SK-N-SH treated with all-trans-retinoic acid at 6 μM for 48 hours (cell line): ENCODE results near the gene FOXL1.

Experiments
- ATAC-seq: fragments of 200-7000 bp; cut with Tn5 transposase; 3 replicates; pipeline ENCODE4 v1.9.1; 2020; ENCODE audit warnings: mild to moderate bottlenecking, moderate library complexity
- ARNTL ChIP-seq: fragments of 450-650 bp; formaldehyde crosslinking; IDR thresholded peaks from 2 replicates; pipeline ENCODE4 v1.5.0; 2020; ENCODE audit warnings: low read depth, mild to moderate bottlenecking, moderate library complexity, borderline replicate concordance
- BACH2 ChIP-seq: fragments of 250-450 bp; sonication (Bioruptor Pico); IDR thresholded peaks from 2 replicates; pipeline ENCODE4 v1.9.0; 2021; ENCODE audit warnings: mild to moderate bottlenecking, borderline replicate concordance
- CSDC2 ChIP-seq: fragments of 250-450 bp; sonication (Bioruptor Pico); IDR thresholded peaks from 2 replicates; pipeline ENCODE4 v1.5.0; 2020; ENCODE audit warnings: mild to moderate bottlenecking, moderate library complexity
- ESRRG ChIP-seq: fragments of 250-450 bp; sonication (Bioruptor Pico); IDR thresholded peaks from 2 replicates; pipeline ENCODE4 v1.6.1; 2021; ENCODE audit warnings: mild to moderate bottlenecking
- GLIS3 ChIP-seq: fragments of 250-450 bp; sonication (Bioruptor Pico); IDR thresholded peaks from 2 replicates; pipeline ENCODE4 v1.5.0; 2020; ENCODE audit warnings: mild to moderate bottlenecking, moderate library complexity
- ISL1 ChIP-seq: fragments of 250-450 bp; sonication (Bioruptor Pico); IDR thresholded peaks from 2 replicates; pipeline ENCODE4 v2.1.2; 2022; ENCODE audit warnings: mild to moderate bottlenecking, moderate library complexity
- OSR1 ChIP-seq: fragments of 250-450 bp; sonication (Bioruptor Pico); IDR thresholded peaks from 2 replicates; pipeline ENCODE4 v1.8.0; 2022; ENCODE audit warnings: moderate library complexity, mild to moderate bottlenecking, inconsistent platforms
- PATZ1 ChIP-seq: fragments of 250-450 bp; sonication (Bioruptor Pico); IDR thresholded peaks from 2 replicates; pipeline ENCODE4 v1.8.0; 2020; ENCODE audit warnings: mild to moderate bottlenecking, moderate library complexity, borderline replicate concordance
- PPARA ChIP-seq: fragments of 250-450 bp; sonication (Bioruptor Pico); IDR thresholded peaks from 2 replicates; pipeline ENCODE4 v1.5.0; 2020; ENCODE audit warnings: mild to moderate bottlenecking, borderline replicate concordance
- RARB ChIP-seq: fragments of 250-450 bp; sonication (Bioruptor Pico); IDR thresholded peaks from 2 replicates; pipeline ENCODE4 v1.8.0; 2021; ENCODE audit warnings: mild to moderate bottlenecking, moderate library complexity
- SNAI2 ChIP-seq: fragments of 250-450 bp; sonication (Bioruptor Pico); IDR thresholded peaks from 2 replicates; pipeline ENCODE4 v1.5.0; 2020; ENCODE audit warnings: mild to moderate bottlenecking, moderate library complexity
- TCF4 ChIP-seq: fragments of 250-450 bp; sonication (Bioruptor Pico); IDR thresholded peaks from 2 replicates; pipeline ENCODE4 v1.8.0; 2021; ENCODE audit warnings: mild to moderate bottlenecking, moderate library complexity, borderline replicate concordance
- TOX ChIP-seq: fragments of 250-450 bp; sonication (Bioruptor Pico); IDR thresholded peaks from 2 replicates; pipeline ENCODE4 v1.8.0; 2021; ENCODE audit warnings: mild to moderate bottlenecking, moderate library complexity, borderline replicate concordance
- ZC3H10 ChIP-seq: fragments of 250-450 bp; sonication (Bioruptor Pico); IDR thresholded peaks from 2 replicates; pipeline ENCODE4 v1.5.1; 2021; ENCODE audit warnings: mild to moderate bottlenecking, moderate library complexity
- ZFP3 ChIP-seq: fragments of 250-450 bp; sonication (Bioruptor Pico); IDR thresholded peaks from 2 replicates; pipeline ENCODE4 v1.5.0; 2020; ENCODE audit warnings: mild to moderate bottlenecking, moderate library complexity
- ZFP30 ChIP-seq: fragments of 450-650 bp; formaldehyde crosslinking; IDR thresholded peaks from 2 replicates; pipeline ENCODE4 v1.5.0; 2022; ENCODE audit warnings: mild to moderate bottlenecking, moderate library complexity
- ZNF70 ChIP-seq: fragments of 450-650 bp; formaldehyde crosslinking; IDR thresholded peaks from 2 replicates; pipeline ENCODE4 v1.5.0; 2020; ENCODE audit warnings: mild to moderate bottlenecking, moderate library complexity
- ZNF8 ChIP-seq: fragments of 450-650 bp; formaldehyde crosslinking; IDR thresholded peaks from 2 replicates; pipeline ENCODE4 v1.5.0; 2020; ENCODE audit warnings: mild to moderate bottlenecking, moderate library complexity
- TF ChIP-seq, protein P1 (sequence below): fragments of 250-450 bp; sonication (Bioruptor Pico); IDR thresholded peaks from 2 replicates; pipeline ENCODE4 v1.5.1; 2021; ENCODE audit warnings: mild to moderate bottlenecking, moderate library complexity
- TF ChIP-seq, protein P2 (sequence below): fragments of 250-450 bp; sonication (Bioruptor Pico); IDR thresholded peaks from 2 replicates; pipeline ENCODE4 v1.8.0; 2021; ENCODE audit warnings: low read depth, mild to moderate bottlenecking, moderate library complexity, borderline replicate concordance
- TF ChIP-seq, protein P3 (sequence below): fragments of 250-450 bp; sonication (Bioruptor Pico); IDR thresholded peaks from 2 replicates; pipeline ENCODE4 v1.5.1; 2020; ENCODE audit warnings: low read depth, mild to moderate bottlenecking, moderate library complexity
- TF ChIP-seq, protein P4 (sequence below): fragments of 250-450 bp; sonication (Bioruptor Pico); IDR thresholded peaks from 2 replicates; pipeline ENCODE4 v1.5.0; 2020; ENCODE audit warnings: mild to moderate bottlenecking, moderate library complexity

The FOXL1 gene

GRCh38 chr16:86565644-86566511 lies 12.5 kb upstream of the FOXL1 start (continued):
- TF ChIP-seq PATZ1 (no peak), ZNF70 (CRISPR knock-in tag) (no peak)

GRCh38 chr16:86566601-86566965 lies 11.8 kb upstream of the FOXL1 start, which contains the start of gene FOXC2:
Gene FOXC2 (plus strand): TSS chr16:86566829. CDS start chr16:86567336, 507 bp downstream.
- TF ChIP-seq BACH2 (CRISPR knock-in tag) (no peak), RARB (no peak), GLIS3 (CRISPR knock-in tag) (no peak), SNAI2 (CRISPR knock-in tag) (no peak), ZNF70 (CRISPR knock-in tag) (no peak), ZFP30 (no peak), ISL1 (CRISPR knock-in tag) (no peak), ARNTL (CRISPR knock-in tag) (no peak), PPARA (CRISPR knock-in tag) (no peak), TCF4 (CRISPR knock-in tag) (no peak), PATZ1 (no peak), ZC3H10 (CRISPR knock-in tag) (no peak), ESRRG (no peak), ZFP3 (CRISPR knock-in tag) (no peak), ZNF8 (no peak), OSR1 (CRISPR knock-in tag) (no peak)
- TF ChIP-seq, protein P1, sequence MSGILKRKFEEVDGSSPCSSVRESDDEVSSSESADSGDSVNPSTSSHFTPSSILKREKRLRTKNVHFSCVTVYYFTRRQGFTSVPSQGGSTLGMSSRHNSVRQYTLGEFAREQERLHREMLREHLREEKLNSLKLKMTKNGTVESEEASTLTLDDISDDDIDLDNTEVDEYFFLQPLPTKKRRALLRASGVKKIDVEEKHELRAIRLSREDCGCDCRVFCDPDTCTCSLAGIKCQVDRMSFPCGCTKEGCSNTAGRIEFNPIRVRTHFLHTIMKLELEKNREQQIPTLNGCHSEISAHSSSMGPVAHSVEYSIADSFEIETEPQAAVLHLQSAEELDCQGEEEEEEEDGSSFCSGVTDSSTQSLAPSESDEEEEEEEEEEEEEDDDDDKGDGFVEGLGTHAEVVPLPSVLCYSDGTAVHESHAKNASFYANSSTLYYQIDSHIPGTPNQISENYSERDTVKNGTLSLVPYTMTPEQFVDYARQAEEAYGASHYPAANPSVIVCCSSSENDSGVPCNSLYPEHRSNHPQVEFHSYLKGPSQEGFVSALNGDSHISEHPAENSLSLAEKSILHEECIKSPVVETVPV (CRISPR knock-in tag): no peak
- TF ChIP-seq, protein P2, sequence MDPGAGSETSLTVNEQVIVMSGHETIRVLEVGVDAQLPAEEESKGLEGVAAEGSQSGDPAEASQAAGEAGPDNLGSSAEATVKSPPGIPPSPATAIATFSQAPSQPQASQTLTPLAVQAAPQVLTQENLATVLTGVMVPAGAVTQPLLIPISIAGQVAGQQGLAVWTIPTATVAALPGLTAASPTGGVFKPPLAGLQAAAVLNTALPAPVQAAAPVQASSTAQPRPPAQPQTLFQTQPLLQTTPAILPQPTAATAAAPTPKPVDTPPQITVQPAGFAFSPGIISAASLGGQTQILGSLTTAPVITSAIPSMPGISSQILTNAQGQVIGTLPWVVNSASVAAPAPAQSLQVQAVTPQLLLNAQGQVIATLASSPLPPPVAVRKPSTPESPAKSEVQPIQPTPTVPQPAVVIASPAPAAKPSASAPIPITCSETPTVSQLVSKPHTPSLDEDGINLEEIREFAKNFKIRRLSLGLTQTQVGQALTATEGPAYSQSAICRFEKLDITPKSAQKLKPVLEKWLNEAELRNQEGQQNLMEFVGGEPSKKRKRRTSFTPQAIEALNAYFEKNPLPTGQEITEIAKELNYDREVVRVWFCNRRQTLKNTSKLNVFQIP: no peak
- TF ChIP-seq, protein P3, sequence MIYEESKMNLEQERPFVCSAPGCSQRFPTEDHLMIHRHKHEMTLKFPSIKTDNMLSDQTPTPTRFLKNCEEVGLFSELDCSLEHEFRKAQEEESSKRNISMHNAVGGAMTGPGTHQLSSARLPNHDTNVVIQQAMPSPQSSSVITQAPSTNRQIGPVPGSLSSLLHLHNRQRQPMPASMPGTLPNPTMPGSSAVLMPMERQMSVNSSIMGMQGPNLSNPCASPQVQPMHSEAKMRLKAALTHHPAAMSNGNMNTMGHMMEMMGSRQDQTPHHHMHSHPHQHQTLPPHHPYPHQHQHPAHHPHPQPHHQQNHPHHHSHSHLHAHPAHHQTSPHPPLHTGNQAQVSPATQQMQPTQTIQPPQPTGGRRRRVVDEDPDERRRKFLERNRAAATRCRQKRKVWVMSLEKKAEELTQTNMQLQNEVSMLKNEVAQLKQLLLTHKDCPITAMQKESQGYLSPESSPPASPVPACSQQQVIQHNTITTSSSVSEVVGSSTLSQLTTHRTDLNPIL (CRISPR knock-in tag): no peak
- ATAC-seq: peak; percentile 60

- ATAC-seq: peak; percentile 23
- no peak for TF ChIP-seq ARNTL (CRISPR knock-in tag)
- TF ChIP-seq RARB: no peak
- TF ChIP-seq, protein P3 (CRISPR knock-in tag): no peak
- TF ChIP-seq PATZ1: no peak
- no peak for TF ChIP-seq PPARA (CRISPR knock-in tag)
- TF ChIP-seq CSDC2 (CRISPR knock-in tag): no peak
- no peak for TF ChIP-seq ZNF70 (CRISPR knock-in tag)
- TF ChIP-seq ISL1 (CRISPR knock-in tag): no peak
- no peak for TF ChIP-seq TOX (CRISPR knock-in tag)
- no peak for TF ChIP-seq ZFP3 (CRISPR knock-in tag)
- TF ChIP-seq, protein P4, sequence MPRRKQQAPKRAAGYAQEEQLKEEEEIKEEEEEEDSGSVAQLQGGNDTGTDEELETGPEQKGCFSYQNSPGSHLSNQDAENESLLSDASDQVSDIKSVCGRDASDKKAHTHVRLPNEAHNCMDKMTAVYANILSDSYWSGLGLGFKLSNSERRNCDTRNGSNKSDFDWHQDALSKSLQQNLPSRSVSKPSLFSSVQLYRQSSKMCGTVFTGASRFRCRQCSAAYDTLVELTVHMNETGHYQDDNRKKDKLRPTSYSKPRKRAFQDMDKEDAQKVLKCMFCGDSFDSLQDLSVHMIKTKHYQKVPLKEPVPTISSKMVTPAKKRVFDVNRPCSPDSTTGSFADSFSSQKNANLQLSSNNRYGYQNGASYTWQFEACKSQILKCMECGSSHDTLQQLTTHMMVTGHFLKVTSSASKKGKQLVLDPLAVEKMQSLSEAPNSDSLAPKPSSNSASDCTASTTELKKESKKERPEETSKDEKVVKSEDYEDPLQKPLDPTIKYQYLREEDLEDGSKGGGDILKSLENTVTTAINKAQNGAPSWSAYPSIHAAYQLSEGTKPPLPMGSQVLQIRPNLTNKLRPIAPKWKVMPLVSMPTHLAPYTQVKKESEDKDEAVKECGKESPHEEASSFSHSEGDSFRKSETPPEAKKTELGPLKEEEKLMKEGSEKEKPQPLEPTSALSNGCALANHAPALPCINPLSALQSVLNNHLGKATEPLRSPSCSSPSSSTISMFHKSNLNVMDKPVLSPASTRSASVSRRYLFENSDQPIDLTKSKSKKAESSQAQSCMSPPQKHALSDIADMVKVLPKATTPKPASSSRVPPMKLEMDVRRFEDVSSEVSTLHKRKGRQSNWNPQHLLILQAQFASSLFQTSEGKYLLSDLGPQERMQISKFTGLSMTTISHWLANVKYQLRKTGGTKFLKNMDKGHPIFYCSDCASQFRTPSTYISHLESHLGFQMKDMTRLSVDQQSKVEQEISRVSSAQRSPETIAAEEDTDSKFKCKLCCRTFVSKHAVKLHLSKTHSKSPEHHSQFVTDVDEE: no peak
Measured at GRCh38 chr16:86566966-86567700, 11.2 kb upstream of the FOXL1 start.
